Epithelial cell of proximal tubule (primary cell): Measurements from ENCODE around the gene ITGB2. TPM values are rescaled to one million over a fixed set of nuclear protein-coding genes. Genes with fewer than 3 reads are reported as not detected.

Source experiments
- DNase-seq: peaks from one replicate; pipeline ENCODE4 v3.0.0-alpha.2; 2011; ENCODE audit warnings: low read depth
- H3K4me3 ChIP-seq: 2 replicates; pipeline ENCODE4 v1.5.1; 2011; ENCODE audit warnings: low read depth, mild to moderate bottlenecking, low read length
- total RNA-seq: library from RNA; depleted of rRNA; stranded (reverse); fragments of >200 nt; gene quantifications from 2 replicates; pipeline ENCODE4 v1.2.3, GENCODE V29; 2015
- TF ChIP-seq, protein P1 (sequence below): conservative IDR thresholded peaks from 2 replicates; pipeline ENCODE4 v1.5.1; 2012; ENCODE audit warnings: low read depth, mild to moderate bottlenecking, low read length

The ITGB2 gene
- total RNA-seq: 3.0 and 3.5 TPM in 2 replicates

DNA sequence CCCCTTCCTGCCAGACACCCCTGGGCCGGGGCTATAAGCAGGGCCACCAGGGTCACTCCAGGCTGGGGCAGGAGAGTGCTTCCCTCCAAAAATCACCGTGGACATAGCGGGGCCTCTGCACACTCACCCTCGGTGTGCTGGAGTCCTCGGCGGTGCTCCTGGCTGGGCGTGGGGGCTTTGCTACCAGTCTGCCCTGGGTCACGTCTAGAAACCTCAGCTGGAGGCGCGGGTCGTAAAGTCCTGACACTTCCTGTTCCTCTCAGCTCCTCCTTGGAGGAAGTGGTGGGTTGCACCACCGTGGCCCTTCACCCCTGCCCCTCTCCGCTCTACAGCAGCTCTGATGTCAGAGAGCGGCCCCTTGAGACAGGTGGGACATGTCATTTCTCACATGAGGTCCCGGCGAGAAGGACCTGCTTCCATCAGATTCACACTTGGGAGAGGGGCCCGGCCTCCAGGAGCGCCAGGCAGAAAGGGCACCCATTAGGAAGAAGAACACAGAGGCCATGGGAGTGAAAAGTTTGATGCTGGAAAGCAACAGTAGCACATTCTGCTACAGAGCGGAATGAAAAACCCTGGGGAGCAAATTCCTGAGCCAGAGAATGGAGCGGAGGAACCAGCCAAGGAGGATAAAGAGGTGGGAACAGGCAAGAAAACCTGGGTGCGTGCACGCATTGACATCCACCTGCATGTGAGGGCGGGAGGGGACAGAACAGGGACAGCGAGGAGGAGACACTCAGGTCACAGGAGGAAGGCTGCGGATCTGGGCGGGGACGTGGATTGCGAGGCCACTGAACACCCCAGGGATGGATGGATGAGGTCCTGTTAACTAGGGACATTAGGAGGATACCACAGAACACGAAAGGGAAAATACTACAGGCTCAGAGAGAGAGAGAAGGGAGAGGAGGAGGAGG, at the start of gene ITGB2:
ITGB2 (minus strand) TSS at position 206 of the 911 bp plus-strand sequence. CDS start 10,117 bp downstream, outside the sequence.
- H3K4me3 ChIP-seq: no peak within 1 kb of the TSS
- no peak for DNase-seq
- TF ChIP-seq, protein P1, sequence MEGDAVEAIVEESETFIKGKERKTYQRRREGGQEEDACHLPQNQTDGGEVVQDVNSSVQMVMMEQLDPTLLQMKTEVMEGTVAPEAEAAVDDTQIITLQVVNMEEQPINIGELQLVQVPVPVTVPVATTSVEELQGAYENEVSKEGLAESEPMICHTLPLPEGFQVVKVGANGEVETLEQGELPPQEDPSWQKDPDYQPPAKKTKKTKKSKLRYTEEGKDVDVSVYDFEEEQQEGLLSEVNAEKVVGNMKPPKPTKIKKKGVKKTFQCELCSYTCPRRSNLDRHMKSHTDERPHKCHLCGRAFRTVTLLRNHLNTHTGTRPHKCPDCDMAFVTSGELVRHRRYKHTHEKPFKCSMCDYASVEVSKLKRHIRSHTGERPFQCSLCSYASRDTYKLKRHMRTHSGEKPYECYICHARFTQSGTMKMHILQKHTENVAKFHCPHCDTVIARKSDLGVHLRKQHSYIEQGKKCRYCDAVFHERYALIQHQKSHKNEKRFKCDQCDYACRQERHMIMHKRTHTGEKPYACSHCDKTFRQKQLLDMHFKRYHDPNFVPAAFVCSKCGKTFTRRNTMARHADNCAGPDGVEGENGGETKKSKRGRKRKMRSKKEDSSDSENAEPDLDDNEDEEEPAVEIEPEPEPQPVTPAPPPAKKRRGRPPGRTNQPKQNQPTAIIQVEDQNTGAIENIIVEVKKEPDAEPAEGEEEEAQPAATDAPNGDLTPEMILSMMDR: no peak

DNA sequence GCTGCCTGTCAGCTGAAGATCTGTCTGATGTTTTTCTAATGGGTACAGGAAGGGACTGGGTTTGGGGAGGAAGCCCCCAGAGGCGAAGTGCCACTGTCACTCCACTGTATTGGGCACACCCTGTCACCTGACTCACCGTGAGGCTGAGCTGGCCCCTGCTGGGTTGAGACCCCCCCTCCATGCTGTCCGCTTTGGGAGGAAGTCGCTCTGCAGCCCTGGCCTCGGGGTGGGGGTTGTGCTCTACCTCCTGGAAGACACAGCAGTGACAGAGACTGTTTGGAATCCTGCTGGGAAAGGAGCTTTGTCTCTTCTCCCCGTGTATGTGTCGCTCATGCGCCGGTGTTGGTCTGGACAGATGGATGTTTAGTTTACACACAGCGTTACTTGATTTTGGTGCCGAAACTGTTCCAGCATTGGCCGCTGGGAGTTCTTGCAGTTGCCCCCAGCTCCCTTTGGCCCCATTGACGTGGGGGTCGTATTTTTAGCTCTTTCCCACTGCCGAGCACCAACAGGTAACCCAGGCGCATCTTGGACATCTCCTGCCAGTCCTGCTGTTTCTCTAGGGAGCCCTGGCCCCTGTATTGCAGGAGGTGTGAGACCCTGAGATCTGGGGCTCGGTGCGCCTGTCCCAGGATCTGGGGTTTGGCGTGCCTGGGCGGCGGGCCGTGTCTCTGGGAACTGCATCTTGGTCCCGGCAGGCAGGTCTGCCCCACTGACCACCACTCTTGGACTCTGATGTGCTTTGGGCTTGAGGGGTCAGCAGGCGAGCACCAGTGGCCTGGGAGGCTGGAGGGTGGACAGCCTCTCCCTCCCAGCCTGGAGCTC, 49.4 kb upstream of the ITGB2 start:
- H3K4me3 ChIP-seq: no peak overlapping the region
- no peak for DNase-seq
- TF ChIP-seq, protein P1: no peak

DNA sequence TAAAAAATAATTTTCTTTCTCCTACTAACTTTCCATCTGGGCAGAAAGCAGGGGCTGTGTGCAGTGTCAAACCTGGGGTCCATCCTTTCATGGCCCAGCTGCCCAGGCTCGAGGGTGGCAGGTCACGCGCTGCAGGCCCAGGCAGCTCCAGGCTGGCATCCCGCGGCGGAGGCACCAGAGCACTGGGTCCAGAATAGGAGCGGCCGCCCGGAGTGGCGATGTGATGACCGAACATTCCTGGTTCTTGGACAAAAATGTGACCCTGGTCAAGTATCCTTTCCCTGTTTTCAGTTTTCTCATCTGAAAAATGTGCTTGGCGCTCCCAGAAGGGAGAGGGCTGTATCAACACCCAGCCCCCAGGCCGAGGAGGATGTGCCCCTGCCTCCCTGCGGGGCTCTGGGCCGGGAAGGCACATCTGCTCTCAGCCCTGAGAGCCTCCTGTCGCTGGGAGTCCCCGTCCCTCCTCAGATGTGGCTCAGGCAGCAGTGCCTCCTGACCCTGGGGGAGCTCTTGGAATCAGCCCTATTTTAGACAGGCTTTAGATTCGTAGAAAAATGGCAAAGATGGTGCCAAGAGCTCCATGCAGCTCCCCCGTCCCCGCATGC, 48.5 kb upstream of the ITGB2 start:
- H3K4me3 ChIP-seq: no peak overlapping the region
- TF ChIP-seq, protein P1: no peak
- DNase-seq: no peak

DNA sequence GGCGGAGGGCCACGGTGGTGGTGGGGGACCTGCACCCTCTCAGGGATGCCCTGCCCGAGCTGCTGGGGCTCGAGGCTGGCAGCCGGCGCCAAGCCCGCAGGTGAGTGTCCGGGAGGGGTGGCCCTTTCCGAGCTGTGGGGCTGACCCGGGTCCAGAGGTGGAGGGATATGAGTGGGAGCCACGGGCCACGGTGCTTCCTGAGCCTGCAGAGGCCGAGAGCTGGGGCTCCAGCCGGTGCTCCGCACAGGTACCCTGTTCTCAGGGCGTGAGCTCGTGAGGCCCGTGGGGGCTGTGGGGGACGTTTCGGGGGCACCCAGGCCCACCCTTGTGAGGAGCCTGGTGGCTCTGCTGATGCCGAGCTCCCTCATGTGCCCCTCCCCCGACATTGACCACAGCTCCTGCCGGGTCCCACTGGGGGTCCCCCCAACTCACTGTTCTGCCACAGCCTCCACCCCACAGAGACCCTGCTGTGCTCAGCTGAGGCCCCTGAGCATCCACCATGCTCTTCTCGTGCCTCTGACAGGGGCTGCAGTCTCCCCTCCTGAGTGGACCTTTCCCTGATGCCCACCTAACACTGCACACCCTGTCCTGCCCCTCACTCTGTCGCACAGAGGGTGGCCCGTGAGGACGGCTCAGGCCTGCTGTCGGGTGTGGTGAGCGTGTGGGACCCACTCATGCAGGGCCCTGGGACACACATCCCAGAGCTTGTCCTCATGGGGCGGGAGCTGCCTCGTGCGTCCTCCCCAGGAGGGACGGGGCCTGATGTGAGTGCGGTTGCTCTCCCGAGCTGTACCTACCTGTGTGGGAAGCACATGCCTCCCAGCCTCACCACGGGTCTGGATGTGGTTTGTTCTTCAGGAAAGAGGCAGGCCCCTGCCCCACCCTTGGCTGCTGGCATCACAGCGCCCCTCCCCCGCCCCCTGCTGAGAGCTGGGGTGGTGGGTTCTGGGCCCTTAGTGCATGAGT, 46.7 kb upstream of the ITGB2 start:
- TF ChIP-seq, protein P1: no peak
- no peak overlapping the region for H3K4me3 ChIP-seq
- no peak for DNase-seq

DNA sequence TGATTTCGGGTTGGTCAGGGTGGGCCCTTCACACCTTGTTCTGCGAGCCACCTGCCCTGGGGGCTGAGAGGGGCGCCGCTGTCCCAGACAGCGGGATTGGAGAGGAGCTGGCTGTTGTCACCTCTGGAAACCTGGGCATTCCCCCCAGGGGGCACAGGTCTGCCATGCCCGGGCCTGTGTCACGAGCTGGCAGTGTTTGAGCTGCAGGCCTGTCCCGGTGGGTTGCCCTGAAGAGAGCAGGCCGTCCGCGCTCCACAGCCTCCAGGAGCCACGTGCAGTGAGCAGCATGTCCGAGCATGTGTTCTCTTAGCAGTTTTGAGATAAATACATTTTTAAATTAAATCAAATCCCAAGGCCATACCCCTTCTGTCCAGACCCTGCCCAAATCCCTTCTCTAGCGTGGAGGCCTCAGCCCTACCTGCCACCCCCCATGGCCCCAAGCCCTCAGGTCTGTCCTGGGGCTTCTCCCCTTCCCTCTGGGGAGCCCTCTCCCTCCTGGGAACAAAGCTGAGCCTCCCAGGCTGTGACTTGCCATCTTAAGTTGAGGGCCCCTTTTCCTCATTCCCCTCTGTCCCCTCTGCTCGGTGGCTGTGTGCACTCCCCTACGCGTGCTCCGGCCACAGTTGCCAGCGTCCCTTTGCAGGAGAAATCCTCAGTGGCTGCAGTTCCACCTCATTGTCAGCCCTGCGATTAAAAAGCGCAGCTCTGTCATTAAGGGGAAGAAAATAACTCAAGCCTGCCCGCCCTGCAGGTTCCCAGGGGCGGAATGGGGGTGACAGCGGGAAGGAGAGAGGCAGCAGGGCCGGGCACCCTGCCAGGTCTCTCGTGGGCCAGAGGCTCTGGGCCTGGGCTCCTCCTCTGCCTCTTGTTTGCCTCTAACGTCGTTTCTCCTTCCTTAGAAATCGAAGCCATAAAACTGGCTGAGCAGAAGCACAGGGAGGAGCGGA, 45.7 kb upstream of the ITGB2 start:
- no peak for DNase-seq
- TF ChIP-seq, protein P1: no peak

More for the DNA sequence above, 45.7 kb upstream of the ITGB2 start:
- H3K4me3 ChIP-seq: no peak overlapping the region
